22Rv1 (cell line): ENCODE measurements around the gene MSI1.

Source experiments
- CTCF ChIP-seq: fragments of 450-650 bp; IDR thresholded peaks from 2 replicates; pipeline ENCODE4 v1.5.1; 2017; ENCODE audit warnings: mild to moderate bottlenecking
- ZFX ChIP-seq: fragments of 450-650 bp; IDR thresholded peaks from 2 replicates; pipeline ENCODE4 v1.6.1; 2017; ENCODE audit warnings: antibody characterized with exemption, borderline replicate concordance

DNA sequence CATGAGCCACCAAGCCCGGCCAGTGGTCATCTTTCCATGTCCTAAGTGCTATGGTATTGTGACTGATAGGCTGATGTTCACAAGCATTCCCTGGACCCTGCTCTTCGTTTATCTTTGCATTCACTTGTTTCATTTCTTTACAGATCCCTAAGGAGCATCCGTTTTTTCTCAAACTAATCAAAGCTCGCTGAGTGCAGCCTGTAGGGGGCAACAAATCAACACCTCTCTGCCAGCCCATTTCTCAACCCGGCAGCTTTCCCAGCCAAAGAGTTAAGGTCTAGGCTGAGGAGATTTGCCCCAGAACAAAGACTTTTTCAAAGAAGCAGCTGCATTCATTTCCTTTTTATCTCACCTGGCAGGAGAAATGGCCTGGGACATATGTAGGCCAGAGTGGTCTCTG lies 54.7 kb downstream of the MSI1 start:
- TF ChIP-seq CTCF, result peak; percentile 84
- TF ChIP-seq ZFX, result no peak
